Ectodermal cell (in vitro differentiated cells): ENCODE measurements around the gene NIPSNAP2. TPM values are rescaled to one million over a fixed set of nuclear protein-coding genes. Genes with fewer than 3 reads are reported as not detected.
"Not testable (repeated sequence)": the region's sequence is repeated elsewhere in the genome, so short reads cannot be mapped to it uniquely, and the experiment has no call there.

Experiments used
- H3K27ac ChIP-seq: 2 replicates; pipeline ENCODE4 v1.7.0; 2013; ENCODE audit warnings: mild to moderate bottlenecking, low read depth, low read length; ENCODE audit not compliant: insufficient read depth, poor library complexity, severe bottlenecking
- H3K27me3 ChIP-seq: 2 replicates; pipeline ENCODE4 v1.7.0; 2013; ENCODE audit warnings: mild to moderate bottlenecking, low read length; ENCODE audit not compliant: insufficient read depth, control insufficient read depth, poor library complexity, severe bottlenecking
- H3K36me3 ChIP-seq: one replicate; pipeline ENCODE4 v1.7.0; 2013; ENCODE audit warnings: low read length; ENCODE audit not compliant: control insufficient read depth, insufficient read depth
- H3K4me1 ChIP-seq: one replicate; pipeline ENCODE4 v1.7.0; 2013; ENCODE audit warnings: low read length; ENCODE audit not compliant: control insufficient read depth, insufficient read depth
- H3K4me3 ChIP-seq: 2 replicates; pipeline ENCODE4 v1.7.0; 2013; ENCODE audit warnings: low read depth, low read length, control low read depth; ENCODE audit not compliant: insufficient read depth
- H3K9me3 ChIP-seq: 2 replicates; pipeline ENCODE4 v1.7.0; 2013; ENCODE audit warnings: mild to moderate bottlenecking, low read length, moderate library complexity; ENCODE audit not compliant: control insufficient read depth
- WGBS, 2 experiments: methylation state at CpG; one replicate each; pipeline ENCODE4 v1.1.7; 2013; ENCODE audit warnings: missing lambda C conversion rate in 2 of 2; 5-methylcytosine and 5-hydroxymethylcytosine counted together
- polyA plus RNA-seq, 4 experiments: library from polyadenylated mRNA; stranded (reverse); fragments of 50-300 nt; gene quantifications; one replicate each; pipeline ENCODE4 v1.2.3, GENCODE V29; 2013

NIPSNAP2 gene
- 73.6 TPM for polyA plus RNA-seq (2013, experiment 1 of 4)
- polyA plus RNA-seq (2013, experiment 2 of 4), result 72.9 TPM
- polyA plus RNA-seq (2013, experiment 3 of 4), result 77.2 TPM
- polyA plus RNA-seq (2013, experiment 4 of 4), result 82.6 TPM

GRCh38 chr7:55964261-55965099 lies at the start of gene NIPSNAP2:
Gene NIPSNAP2, plus strand, starts transcription at chr7:55964585. Its CDS starts 25 bp downstream, at chr7:55964610.
- 0 to 1% methylated on average over 105 of the region's 105 CpGs for WGBS, 2 experiments
- Histone ChIP-seq H3K36me3 (no peaks in the 10 kb centered on the region), H3K27me3 (peaks cover 17% of the 10 kb centered on the region), H3K9me3 (no peaks in the 10 kb centered on the region), H3K27ac (peak within 1 kb of the TSS; percentile 36), H3K4me3 (peak within 1 kb of the TSS; percentile 84), H3K4me1 (no peaks in the 10 kb centered on the region)

GRCh38 chr7:55917771-55918170 lies 46.6 kb upstream of the NIPSNAP2 start:
- H3K9me3 ChIP-seq, result no peaks in the 10 kb centered on the region

GRCh38 chr7:55928006-55928767 lies 36.2 kb upstream of the NIPSNAP2 start:
- Histone ChIP-seq H3K4me1 (no peaks in the 10 kb centered on the region), H3K4me3 (no peak overlapping the region), H3K27me3 (no peaks in the 10 kb centered on the region), H3K36me3 (peaks cover 4% of the 10 kb centered on the region), H3K9me3 (no peaks in the 10 kb centered on the region), H3K27ac (no peak overlapping the region)
- WGBS, 2 experiments, result 85 to 88% methylated on average over 5 of the region's 5 CpGs

More at GRCh38 chr7:55917771-55918170, 46.6 kb upstream of the NIPSNAP2 start:
- Histone ChIP-seq H3K4me1 (no peaks in the 10 kb centered on the region), H3K27me3 (no peaks in the 10 kb centered on the region), H3K4me3 (no peak overlapping the region), H3K36me3 (no peaks in the 10 kb centered on the region), H3K27ac (no peak overlapping the region)
- 93 to 100% methylated on average over 1 of the region's 1 CpG for WGBS, 2 experiments

GRCh38 chr7:55931421-55932151 lies 32.8 kb upstream of the NIPSNAP2 start:
- H3K36me3 ChIP-seq, result no peaks in the 10 kb centered on the region
- H3K4me1 ChIP-seq, result no peaks in the 10 kb centered on the region
- no peaks in the 10 kb centered on the region for H3K27me3 ChIP-seq
- WGBS, 2 experiments, result 88 to 90% methylated on average over 3 of the region's 5 CpGs
- no peak overlapping the region for H3K4me3 ChIP-seq
- H3K9me3 ChIP-seq, result no peaks in the 10 kb centered on the region
- no peak overlapping the region for H3K27ac ChIP-seq

GRCh38 chr7:55939514-55940123 lies 24.8 kb upstream of the NIPSNAP2 start:
- no peak overlapping the region for H3K4me3 ChIP-seq
- peaks cover 5% of the 10 kb centered on the region for H3K9me3 ChIP-seq
- 96 to 98% methylated on average over 4 to 6 of the region's 7 CpGs for WGBS, 2 experiments
- H3K27ac ChIP-seq, result no peak overlapping the region
- peaks cover 11% of the 10 kb centered on the region for H3K36me3 ChIP-seq
- H3K27me3 ChIP-seq, result no peaks in the 10 kb centered on the region
- H3K4me1 ChIP-seq, result no peaks in the 10 kb centered on the region

- Histone ChIP-seq H3K27ac (no peak overlapping the region), H3K4me1 (no peaks in the 10 kb centered on the region), H3K36me3 (no peaks in the 10 kb centered on the region), H3K9me3 (no peaks in the 10 kb centered on the region), H3K27me3 (no peaks in the 10 kb centered on the region), H3K4me3 (no peak overlapping the region)
- 89 to 97% methylated on average over 4 to 5 of the region's 5 CpGs for WGBS, 2 experiments
These were observed 17.8 kb upstream of the NIPSNAP2 start for GRCh38 chr7:55946545-55946944.

- H3K27ac ChIP-seq, result peak within 1 kb of the TSS; percentile 36
- no peaks in the 10 kb centered on the region for H3K4me1 ChIP-seq
- no peaks in the 10 kb centered on the region for H3K9me3 ChIP-seq
- H3K4me3 ChIP-seq, result peak within 1 kb of the TSS; percentile 98
- WGBS, 2 experiments, result 1 to 2% methylated on average over 53 of the region's 53 CpGs
- no peaks in the 10 kb centered on the region for H3K27me3 ChIP-seq
- peaks cover 3% of the 10 kb centered on the region for H3K36me3 ChIP-seq
These were observed 12.6 kb upstream of the NIPSNAP2 start, which contains the start of gene MRPS17 for GRCh38 chr7:55951637-55952351. Gene MRPS17, plus strand, starts transcription at chr7:55951877. Its CDS starts 1,319 bp downstream, at chr7:55953196.

- H3K9me3 ChIP-seq, H3K27ac ChIP-seq, H3K27me3 ChIP-seq, H3K4me1 ChIP-seq, H3K36me3 ChIP-seq: not testable (repeated sequence)
- 40 to 42% methylated on average over 19 of the region's 19 CpGs for WGBS, 2 experiments
- peak overlapping the region; percentile 98 for H3K4me3 ChIP-seq
These were observed 12.1 kb upstream of the NIPSNAP2 start for GRCh38 chr7:55952352-55952671.

GRCh38 chr7:55953707-55954475 lies 10.5 kb upstream of the NIPSNAP2 start:
- H3K4me1 ChIP-seq, result no peaks in the 10 kb centered on the region
- H3K36me3 ChIP-seq, result peaks cover 3% of the 10 kb centered on the region
- H3K4me3 ChIP-seq, result no peak overlapping the region
- H3K9me3 ChIP-seq, result no peaks in the 10 kb centered on the region
- WGBS, 2 experiments, result 95 to 96% methylated on average over 11 of the region's 11 CpGs
- H3K27ac ChIP-seq, result no peak overlapping the region
- no peaks in the 10 kb centered on the region for H3K27me3 ChIP-seq
